HEK293T (cell line): ENCODE measurements around the gene ARPC5L.

Source experiments
- CTCF ChIA-PET: fragments of 350-600 bp; formaldehyde crosslinking; extraction: SDS; loops from one replicate; lab custom pipeline; 2021; ENCODE audit warnings: antibody characterized with exemption, inconsistent platforms; lab: Yijun Ruan, JAX
- POLR2A ChIA-PET: fragments of 350-600 bp; formaldehyde crosslinking; extraction: SDS; loops from one replicate; lab custom pipeline; 2020; ENCODE audit warnings: antibody characterized with exemption, inconsistent platforms; lab: Yijun Ruan, JAX
- DNase-seq: peaks from one replicate; pipeline ENCODE4 v3.0.0; 2012; ENCODE audit warnings: mixed read lengths; ENCODE audit errors: extremely low spot score
- ARNT ChIP-seq: fragments of 450-650 bp; IDR thresholded peaks from 2 replicates; pipeline ENCODE4 v1.6.1; 2017; ENCODE audit warnings: mild to moderate bottlenecking
- BHLHE40 ChIP-seq: fragments of 450-650 bp; IDR thresholded peaks from 2 replicates; pipeline ENCODE4 v1.6.1; 2016; ENCODE audit warnings: mild to moderate bottlenecking, moderate library complexity, borderline replicate concordance
- CTBP1 ChIP-seq: fragments of 450-650 bp; IDR thresholded peaks from 2 replicates; pipeline ENCODE4 v1.6.1; 2016; ENCODE audit warnings: borderline replicate concordance
- ELF4 ChIP-seq: fragments of 450-650 bp; IDR thresholded peaks from 2 replicates; pipeline ENCODE4 v1.6.1; 2017; ENCODE audit warnings: antibody characterized with exemption
- FOXA1 ChIP-seq: fragments of 450-650 bp; IDR thresholded peaks from 2 replicates; pipeline ENCODE4 v1.6.1; 2016; ENCODE audit warnings: mild to moderate bottlenecking
- FOXK2 ChIP-seq: fragments of 450-650 bp; IDR thresholded peaks from 2 replicates; pipeline ENCODE4 v1.6.1; 2016; ENCODE audit warnings: mild to moderate bottlenecking
- FOXM1 ChIP-seq: fragments of 450-650 bp; IDR thresholded peaks from 2 replicates; pipeline ENCODE4 v1.6.1; 2017; ENCODE audit warnings: mild to moderate bottlenecking, borderline replicate concordance
- HDGF ChIP-seq: fragments of 450-650 bp; IDR thresholded peaks from 2 replicates; pipeline ENCODE4 v1.6.1; 2017; ENCODE audit warnings: antibody characterized with exemption, borderline replicate concordance
- L3MBTL2 ChIP-seq: fragments of 450-650 bp; conservative IDR thresholded peaks from 2 replicates; pipeline ENCODE4 v1.6.1; 2016; ENCODE audit warnings: mild to moderate bottlenecking
- LEF1 ChIP-seq: fragments of 450-650 bp; IDR thresholded peaks from 2 replicates; pipeline ENCODE4 v1.6.1; 2017; ENCODE audit warnings: mild to moderate bottlenecking, borderline replicate concordance
- NFRKB ChIP-seq: fragments of 450-650 bp; IDR thresholded peaks from 2 replicates; pipeline ENCODE4 v1.6.1; 2016; ENCODE audit warnings: mild to moderate bottlenecking, moderate library complexity
- SP1 ChIP-seq: fragments of 450-650 bp; IDR thresholded peaks from 2 replicates; pipeline ENCODE4 v1.6.1; 2017
- SUZ12 ChIP-seq: fragments of 450-650 bp; IDR thresholded peaks from 2 replicates; pipeline ENCODE4 v1.6.1; 2016; ENCODE audit warnings: mild to moderate bottlenecking
- TARDBP ChIP-seq: fragments of 450-650 bp; IDR thresholded peaks from 2 replicates; pipeline ENCODE4 v1.6.1; 2016
- ZNF384 ChIP-seq: fragments of 450-650 bp; IDR thresholded peaks from 2 replicates; pipeline ENCODE4 v1.6.1; 2016
- TF ChIP-seq, protein P1 (sequence below): fragments of 450-650 bp; IDR thresholded peaks from 2 replicates; pipeline ENCODE4 v1.6.1; 2016

The ARPC5L gene

DNA sequence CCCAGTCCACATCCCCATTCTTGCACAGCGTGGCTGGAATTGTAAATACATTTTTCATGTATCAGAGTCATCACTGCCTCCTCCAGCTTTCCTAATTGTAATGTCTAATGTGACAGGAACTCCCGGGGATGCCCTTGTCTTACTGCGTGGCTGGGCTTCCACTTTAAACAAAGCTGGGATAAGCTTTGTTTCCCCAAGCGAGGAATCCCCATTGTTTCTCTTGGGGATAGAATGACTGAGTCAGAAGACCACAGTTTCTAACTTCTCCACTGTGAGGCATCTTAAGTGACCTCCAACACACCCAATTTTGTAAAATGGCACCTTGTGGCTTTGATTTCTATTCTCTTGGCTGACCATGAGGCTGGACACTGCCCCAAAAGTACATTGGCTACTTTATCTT is 22.4 kb downstream of the ARPC5L start:
- ChIA-PET CTCF (no interaction called here), POLR2A (no interaction called here)
- DNase-seq: no peak
- TF ChIP-seq, protein P1, sequence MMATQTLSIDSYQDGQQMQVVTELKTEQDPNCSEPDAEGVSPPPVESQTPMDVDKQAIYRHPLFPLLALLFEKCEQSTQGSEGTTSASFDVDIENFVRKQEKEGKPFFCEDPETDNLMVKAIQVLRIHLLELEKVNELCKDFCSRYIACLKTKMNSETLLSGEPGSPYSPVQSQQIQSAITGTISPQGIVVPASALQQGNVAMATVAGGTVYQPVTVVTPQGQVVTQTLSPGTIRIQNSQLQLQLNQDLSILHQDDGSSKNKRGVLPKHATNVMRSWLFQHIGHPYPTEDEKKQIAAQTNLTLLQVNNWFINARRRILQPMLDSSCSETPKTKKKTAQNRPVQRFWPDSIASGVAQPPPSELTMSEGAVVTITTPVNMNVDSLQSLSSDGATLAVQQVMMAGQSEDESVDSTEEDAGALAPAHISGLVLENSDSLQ: no peak
- TF ChIP-seq FOXM1 (no peak), LEF1 (no peak), NFRKB (no peak), FOXA1 (no peak), SP1 (no peak), CTBP1 (no peak), SUZ12 (no peak), HDGF (no peak)

DNA sequence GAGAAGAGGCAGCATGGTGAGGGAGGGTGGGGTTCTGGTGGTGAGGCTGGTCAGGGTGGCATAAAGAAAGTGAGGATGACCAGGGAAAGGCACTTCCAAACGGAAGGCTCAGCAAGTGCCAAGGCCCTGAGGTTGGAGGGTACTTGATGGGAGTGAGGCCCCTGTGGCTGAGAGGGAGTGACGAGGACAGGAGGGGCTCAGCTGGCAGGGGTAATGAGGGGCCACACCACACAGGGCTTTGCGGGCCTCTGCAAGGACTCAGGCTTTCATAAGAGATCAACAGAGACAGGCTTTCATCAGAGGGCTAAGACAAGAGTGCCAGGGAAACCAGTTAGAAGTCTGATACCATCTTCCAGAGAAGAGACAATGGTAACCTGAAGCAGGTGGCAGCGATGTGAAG is 23.6 kb downstream of the ARPC5L start:
- ChIA-PET CTCF (no interaction called here), POLR2A (no interaction called here)
- TF ChIP-seq HDGF (no peak), ZNF384 (no peak)
- no peak for DNase-seq

DNA sequence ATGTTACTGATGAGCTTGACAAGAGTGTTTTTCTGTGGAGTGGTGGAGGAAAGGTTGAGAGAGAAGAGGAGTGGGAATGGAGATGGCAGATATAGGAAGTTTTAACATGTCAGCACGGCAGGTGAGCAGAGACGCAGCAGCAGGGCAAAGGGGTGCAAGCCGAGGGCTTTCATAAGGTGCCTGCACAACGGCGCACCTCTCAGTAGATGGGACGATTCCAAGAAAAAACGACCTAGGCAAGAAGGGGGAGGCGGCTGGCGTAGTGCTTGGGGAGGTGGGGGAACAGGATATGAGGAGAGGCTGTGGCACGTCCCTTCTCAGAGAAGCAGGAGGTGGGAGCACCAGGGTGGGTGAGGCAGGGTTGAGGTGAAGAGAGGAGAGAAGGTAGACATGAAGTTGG is 24.5 kb downstream of the ARPC5L start:
- TF ChIP-seq HDGF: no peak
- no peak for TF ChIP-seq L3MBTL2
- TF ChIP-seq CTBP1: no peak
- TF ChIP-seq SP1: no peak
- no peak for TF ChIP-seq SUZ12
- TF ChIP-seq TARDBP: no peak
- TF ChIP-seq ARNT: no peak
- no peak for TF ChIP-seq ELF4
- TF ChIP-seq LEF1: no peak
- TF ChIP-seq BHLHE40: no peak
- no peak for TF ChIP-seq FOXA1
- TF ChIP-seq, protein P1: no peak
- TF ChIP-seq FOXK2: no peak
- no peak for TF ChIP-seq FOXM1
- no peak for TF ChIP-seq NFRKB
- no peak for DNase-seq
- ChIA-PET POLR2A (no interaction called here), CTCF (no interaction called here)

DNA sequence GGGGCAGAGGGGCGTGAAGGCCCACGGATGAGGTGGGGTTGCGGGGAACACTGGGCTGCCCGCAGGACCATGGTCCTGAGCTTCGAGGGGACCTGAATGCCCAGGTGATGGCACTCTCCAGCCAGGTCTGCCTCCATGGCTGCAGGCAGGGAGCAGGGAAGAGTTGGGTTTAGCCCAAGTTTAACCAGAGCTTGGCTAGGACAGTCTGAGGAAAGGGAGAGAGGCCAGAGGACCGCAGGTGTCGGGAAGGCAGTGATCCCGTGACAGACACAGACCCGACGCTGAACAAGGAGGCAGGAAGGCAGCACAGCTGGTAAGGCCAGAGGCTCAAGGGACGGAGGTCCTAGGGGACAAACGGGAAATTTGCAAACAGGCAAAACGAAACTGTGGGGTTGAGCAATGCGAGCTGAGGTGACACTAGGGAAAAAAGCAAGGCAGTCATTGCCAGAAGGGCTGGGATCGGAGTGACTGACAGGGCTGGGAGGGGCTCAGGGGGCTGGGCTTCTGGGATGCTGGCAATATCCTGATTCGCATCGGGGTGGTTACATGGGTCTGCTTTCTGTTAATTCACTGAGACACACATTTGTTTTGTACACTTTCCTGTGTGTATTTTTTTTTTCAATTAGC is 25.0 kb downstream of the ARPC5L start:
- POLR2A ChIA-PET: no interaction called here
- no peak for TF ChIP-seq FOXA1
- no peak for TF ChIP-seq HDGF
- TF ChIP-seq SP1: no peak
- CTCF ChIA-PET: no interaction called here
- DNase-seq: no peak

DNA sequence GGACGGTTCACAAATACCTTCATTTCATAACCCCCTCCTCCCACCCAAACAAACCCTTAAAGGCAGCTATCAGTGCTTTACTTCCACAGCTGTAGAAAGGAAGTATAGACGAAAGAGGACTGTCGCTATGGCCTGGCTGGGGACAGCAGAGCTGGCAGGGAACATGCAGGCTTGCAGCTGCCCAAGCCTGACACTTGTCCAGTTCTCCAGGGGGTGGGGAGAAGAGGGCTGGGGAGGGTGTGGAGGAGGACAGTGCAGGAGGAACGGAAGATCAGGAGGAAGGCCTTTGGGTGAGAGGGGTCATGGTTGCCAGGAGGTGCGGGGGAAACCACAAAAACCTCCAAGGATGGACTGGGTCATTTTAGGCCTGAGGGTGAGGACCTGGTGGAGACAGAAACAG is 25.9 kb downstream of the ARPC5L start:
- ChIA-PET CTCF (interaction anchor here (0.7 kb wide), 2 partner anchors 35 to 238 kb away, joined by 3 to 4 read pairs; no protein-coding TSS in a partner anchor), POLR2A (no interaction called here)
- no peak for DNase-seq
- no peak for TF ChIP-seq FOXK2
- no peak for TF ChIP-seq ARNT
- no peak for TF ChIP-seq CTBP1
- TF ChIP-seq LEF1: no peak
- TF ChIP-seq, protein P1: no peak
- TF ChIP-seq L3MBTL2: no peak
- TF ChIP-seq NFRKB: no peak
- no peak for TF ChIP-seq ZNF384
- TF ChIP-seq FOXA1: no peak
- TF ChIP-seq FOXM1: no peak
- no peak for TF ChIP-seq HDGF
- TF ChIP-seq ELF4: no peak

DNA sequence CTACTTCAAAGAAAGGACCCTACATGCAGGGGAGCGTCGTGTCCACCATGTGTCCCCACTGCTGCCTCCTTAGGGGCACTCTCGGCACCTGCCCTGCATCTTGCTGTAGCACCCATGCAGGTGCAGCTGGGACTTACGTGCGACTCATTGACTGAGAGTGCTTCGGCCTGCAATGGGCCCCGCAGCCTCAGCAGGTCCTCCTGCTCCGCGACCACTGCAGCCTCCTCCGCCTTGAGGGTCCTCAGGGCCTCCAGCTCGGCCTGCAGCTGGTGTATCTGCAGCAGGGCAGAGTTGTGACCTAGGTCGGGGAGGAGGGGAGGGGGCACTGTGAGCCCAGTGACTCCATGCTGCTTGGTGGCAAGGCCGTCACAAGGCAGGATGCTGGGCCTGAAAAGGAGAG is 27.1 kb downstream of the ARPC5L start:
- no peak for DNase-seq
- CTCF ChIA-PET: interaction anchor here (0.5 kb wide), 1 partner anchor 345 kb away, joined by 3 read pairs; no protein-coding TSS in a partner anchor
- TF ChIP-seq BHLHE40 (no peak), NFRKB (no peak), ARNT (no peak), ZNF384 (no peak), FOXK2 (no peak), TARDBP (no peak), ELF4 (no peak), LEF1 (no peak), SUZ12 (no peak), CTBP1 (no peak), FOXM1 (no peak), FOXA1 (no peak), L3MBTL2 (no peak), SP1 (no peak), HDGF (no peak)
- TF ChIP-seq, protein P1: no peak
- POLR2A ChIA-PET: no interaction called here
